ENCODE data around the gene NFASC. TPM values are rescaled to one million over a fixed set of nuclear protein-coding genes. Genes with fewer than 3 reads are reported as not detected.

The NFASC gene
- total RNA-seq, 1 experiment from 2014 or later: 16.9 TPM

- CTCF ChIA-PET: no interaction called here
- in situ Hi-C loops (cut with HindIII; ENCODE audit: low pct_unique_long_range_greater_than_20kb, low sequenced_read_pairs): no loop called here
- H3K4me1 ChIP-seq (ENCODE audit: control insufficient read depth, insufficient read depth, low read length): no peaks in the 10 kb centered on the region
Measured at GRCh38 chr1:205056956-205057568, 186.4 kb downstream of the NFASC start.

GRCh38 chr1:205057808-205058575 lies 187.3 kb downstream of the NFASC start:
- DNase-seq (ENCODE audit: low read depth, low spot score) (no peak), ATAC-seq (no peak)
- no peak overlapping the region for H3K27ac ChIP-seq (ENCODE audit: low read length)
- no peaks in the 10 kb centered on the region for H3K27me3 ChIP-seq (ENCODE audit: control insufficient read depth, insufficient read depth, low read length)
- no peak overlapping the region for H3K4me3 ChIP-seq (ENCODE audit: low read depth in 2 of 2, low read length in 2 of 2)
- H3K36me3 ChIP-seq (ENCODE audit: control insufficient read depth, insufficient read depth, low read length): no peaks in the 10 kb centered on the region
- POLR2A ChIA-PET: interaction anchor here (0.6 kb wide), 1 partner anchor 52 kb away, joined by 3 read pairs; no protein-coding TSS in a partner anchor
- intact Hi-C loops (cut with micrococcal nuclease; ENCODE audit: unreplicated experiment): no loop called here
- in situ Hi-C loops (cut with HindIII; ENCODE audit: low pct_unique_long_range_greater_than_20kb, low sequenced_read_pairs): no loop called here
- H3K4me1 ChIP-seq (ENCODE audit: control insufficient read depth, insufficient read depth, low read length): no peaks in the 10 kb centered on the region
- CTCF ChIA-PET: no interaction called here
- no peaks in the 10 kb centered on the region for H3K9me3 ChIP-seq (ENCODE audit: control insufficient read depth, insufficient read depth, low read depth, low read length)
- no TSS peak for BruUV-seq (replicated peaks)
- TF ChIP-seq TCF7L2 (IDR thresholded peaks at IDR 0.05; ENCODE audit: low read depth, low read length) (no peak), REST (IDR thresholded peaks at IDR 0.05; ENCODE audit: insufficient read depth in 1 of 2, low read depth in 2 of 2, low read length in 1 of 2) (no peak), POLR2AphosphoS5 (IDR thresholded peaks at IDR 0.05; ENCODE audit: low read depth, low read length) (no peak), CTCF (IDR thresholded peaks at IDR 0.05) (no peak)

More at GRCh38 chr1:205056956-205057568, 186.4 kb downstream of the NFASC start:
- Histone ChIP-seq H3K36me3 (ENCODE audit: control insufficient read depth, insufficient read depth, low read length) (no peaks in the 10 kb centered on the region), H3K9me3 (ENCODE audit: control insufficient read depth, insufficient read depth, low read depth, low read length) (no peaks in the 10 kb centered on the region), H3K27ac (ENCODE audit: low read length) (no peak overlapping the region), H3K4me3 (ENCODE audit: low read depth in 2 of 2, low read length in 2 of 2) (no peak overlapping the region), H3K27me3 (ENCODE audit: control insufficient read depth, insufficient read depth, low read length) (no peaks in the 10 kb centered on the region)
- intact Hi-C loops (cut with micrococcal nuclease; ENCODE audit: unreplicated experiment): no loop called here
- DNase-seq (ENCODE audit: low read depth, low spot score) (no peak), ATAC-seq (no peak)
- BruUV-seq (replicated peaks): no TSS peak
- POLR2A ChIA-PET: no interaction called here
- no peak for TF ChIP-seq POLR2AphosphoS5 (IDR thresholded peaks at IDR 0.05; ENCODE audit: low read depth, low read length)
- TF ChIP-seq CTCF (IDR thresholded peaks at IDR 0.05): no peak
- TF ChIP-seq TCF7L2 (IDR thresholded peaks at IDR 0.05; ENCODE audit: low read depth, low read length): no peak
- no peak for TF ChIP-seq REST (IDR thresholded peaks at IDR 0.05; ENCODE audit: insufficient read depth in 1 of 2, low read depth in 2 of 2, low read length in 1 of 2)
- TF ChIP-seq SIN3A (IDR thresholded peaks at IDR 0.05; ENCODE audit: borderline replicate concordance, insufficient read depth, low read depth, low read length): no peak
